ENCODE results near the gene AKR1C2.
"Not testable (repeated sequence)": the region's sequence is repeated elsewhere in the genome, so short reads cannot be mapped to it uniquely, and the experiment has no call there.

AKR1C2 gene

GRCh38 chr10:4941540-4942330, 61.9 kb downstream of the AKR1C2 start:
- Histone ChIP-seq H3K36me3 (no peaks in the 10 kb centered on the region), H3K27ac (no peak overlapping the region), H3K9me3 (no peaks in the 10 kb centered on the region), H3K4me1 (ENCODE audit: control insufficient read depth in 1 of 2, insufficient read depth in 1 of 2, low read depth in 1 of 2, low read length in 1 of 2) (no peaks in the 10 kb centered on the region), H3K27me3 (no peaks in the 10 kb centered on the region), H3K4me3 (ENCODE audit: low read depth in 1 of 2, low read length in 1 of 2) (no peak overlapping the region)
- TF ChIP-seq CTCF (IDR thresholded peaks at IDR 0.05), result no peak

GRCh38 chr10:4940909-4941308, 62.7 kb downstream of the AKR1C2 start:
- H3K4me1 ChIP-seq (ENCODE audit: control insufficient read depth in 1 of 2, insufficient read depth in 1 of 2, low read depth in 1 of 2, low read length in 1 of 2); H3K9me3 ChIP-seq; H3K36me3 ChIP-seq; H3K4me3 ChIP-seq (ENCODE audit: low read depth in 1 of 2, low read length in 1 of 2); H3K27me3 ChIP-seq; H3K27ac ChIP-seq: not testable (repeated sequence)

- H3K27ac ChIP-seq; H3K4me1 ChIP-seq (ENCODE audit: control insufficient read depth in 1 of 2, insufficient read depth in 1 of 2, low read depth in 1 of 2, low read length in 1 of 2); H3K4me3 ChIP-seq (ENCODE audit: low read depth in 1 of 2, low read length in 1 of 2); H3K9me3 ChIP-seq; H3K27me3 ChIP-seq; H3K36me3 ChIP-seq: not testable (repeated sequence)
These were observed 63.6 kb downstream of the AKR1C2 start for GRCh38 chr10:4940073-4940428.

- no peak for TF ChIP-seq CTCF (IDR thresholded peaks at IDR 0.05)
- no peaks in the 10 kb centered on the region for H3K27me3 ChIP-seq
- H3K4me3 ChIP-seq (ENCODE audit: low read depth in 1 of 2, low read length in 1 of 2), result no peak overlapping the region
- H3K27ac ChIP-seq, result no peak overlapping the region
- no peaks in the 10 kb centered on the region for H3K36me3 ChIP-seq
- H3K4me1 ChIP-seq (ENCODE audit: control insufficient read depth in 1 of 2, insufficient read depth in 1 of 2, low read depth in 1 of 2, low read length in 1 of 2), result no peaks in the 10 kb centered on the region
- H3K9me3 ChIP-seq, result no peaks in the 10 kb centered on the region
These were observed 64.2 kb downstream of the AKR1C2 start for GRCh38 chr10:4939224-4940072.

Data from neutrophil (primary cell).